DND-41 (cell line): ENCODE measurements around the gene RAD23A.
A peak's percentile ranks its signal among the peaks of the same experiment; 100 is the strongest.
"Not testable (repeated sequence)": the region's sequence is repeated elsewhere in the genome, so short reads cannot be mapped to it uniquely, and the experiment has no call there.

Source experiments
- ATAC-seq: fragments of 200-7000 bp; cut with Tn5 transposase; 3 replicates; pipeline ENCODE4 v1.9.1; 2021; ENCODE audit warnings: low read depth; ENCODE audit not compliant: insufficient read depth
- DNase-seq: peaks from one replicate; pipeline ENCODE4 v3.0.0-alpha.2; 2020
- H2AFZ ChIP-seq: 2 replicates; pipeline ENCODE4 v1.6.0; 2012; ENCODE audit warnings: low read depth, low read length
- H3K27ac ChIP-seq: 2 replicates; pipeline ENCODE4 v1.5.1; 2012; ENCODE audit warnings: low read length, inconsistent platforms
- H3K27me3 ChIP-seq: fragments of 200-600 bp; sonication (generic); 2 replicates; pipeline ENCODE4 v1.6.0; 2012; ENCODE audit warnings: low read length, mild to moderate bottlenecking, inconsistent platforms; ENCODE audit not compliant: insufficient read depth, poor library complexity
- H3K36me3 ChIP-seq: 2 replicates; pipeline ENCODE4 v1.5.1; 2012; ENCODE audit warnings: low read length, inconsistent platforms; ENCODE audit not compliant: insufficient read depth
- H3K4me1 ChIP-seq: 2 replicates; pipeline ENCODE4 v1.5.1; 2012; ENCODE audit warnings: mild to moderate bottlenecking, low read length; ENCODE audit not compliant: insufficient read depth
- H3K4me2 ChIP-seq: 2 replicates; pipeline ENCODE4 v1.6.0; 2012; ENCODE audit warnings: mild to moderate bottlenecking, moderate library complexity, low read length, inconsistent platforms; ENCODE audit not compliant: insufficient read depth
- H3K4me3 ChIP-seq, 2 experiments: fragments of 200-600 bp in 1 of 2; shearing (Covaris generic) in 1 of 2; 2 replicates each; pipeline ENCODE4 v1.5.1; 2012 to 2016; ENCODE audit warnings: inconsistent platforms in 2 of 2, low read length in 2 of 2, mild to moderate bottlenecking in 2 of 2, low read depth in 1 of 2, moderate library complexity in 1 of 2
- H3K79me2 ChIP-seq: 2 replicates; pipeline ENCODE4 v1.6.0; 2012; ENCODE audit warnings: low read length, inconsistent platforms; ENCODE audit not compliant: insufficient read depth
- H3K9ac ChIP-seq: 2 replicates; pipeline ENCODE4 v1.6.0; 2012; ENCODE audit warnings: low read depth, mild to moderate bottlenecking, inconsistent platforms, low read length, moderate library complexity
- H3K9me3 ChIP-seq: 2 replicates; pipeline ENCODE4 v1.5.1; 2012; ENCODE audit warnings: low read length, moderate library complexity, mild to moderate bottlenecking, inconsistent platforms; ENCODE audit not compliant: insufficient read depth, severe bottlenecking
- H4K20me1 ChIP-seq: 2 replicates; pipeline ENCODE4 v1.6.0; 2012; ENCODE audit warnings: low read length; ENCODE audit not compliant: insufficient read depth
- EZH2 ChIP-seq: IDR thresholded peaks from 3 replicates; pipeline ENCODE4 v1.6.1; 2012; ENCODE audit warnings: borderline replicate concordance, low read depth, mild to moderate bottlenecking, moderate library complexity, low read length, inconsistent platforms; ENCODE audit not compliant: severe bottlenecking
- TF ChIP-seq, protein P1 (sequence below): IDR thresholded peaks from 2 replicates; pipeline ENCODE4 v1.5.1; 2012; ENCODE audit warnings: borderline replicate concordance, low read length, moderate library complexity, mild to moderate bottlenecking; ENCODE audit not compliant: poor library complexity, severe bottlenecking; ENCODE audit errors: extremely low read depth

The RAD23A gene

GRCh38 chr19:12954612-12954962 lies 8.9 kb downstream of the RAD23A start:
- DNase-seq, result no peak
- Histone ChIP-seq H3K27me3 (no peaks in the 10 kb centered on the region), H3K27ac (peak overlapping the region; percentile 43; the same call in 1 of the 2 replicates)

DNA sequence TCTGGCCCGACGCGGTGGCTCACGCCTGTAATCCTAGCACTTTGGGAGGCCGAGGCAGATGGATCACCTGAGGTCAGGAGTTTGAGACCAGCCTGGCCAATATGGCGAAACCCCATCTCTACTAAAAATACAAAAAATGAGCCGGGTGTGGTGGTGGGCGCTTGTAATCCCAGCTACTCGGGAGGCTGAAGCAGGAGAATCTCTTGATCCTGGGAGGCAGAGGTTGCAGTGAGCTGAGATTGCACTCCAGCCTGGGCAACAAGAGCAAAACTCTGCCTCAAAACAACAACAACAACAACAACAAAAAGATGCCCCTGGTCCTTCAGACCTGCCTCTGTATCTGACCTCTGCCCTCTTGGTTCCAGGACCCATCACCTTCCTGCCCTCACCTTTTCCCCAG lies 9.9 kb downstream of the RAD23A start:
- not testable (repeated sequence) for ATAC-seq, H3K27me3 ChIP-seq, H3K9me3 ChIP-seq, H2AFZ ChIP-seq, DNase-seq
- H3K4me2 ChIP-seq, result peak overlapping the region; percentile 82
- peaks cover 21% of the 10 kb centered on the region for H4K20me1 ChIP-seq
- peak overlapping the region; percentile 87 for H3K27ac ChIP-seq
- peaks cover 57% of the 10 kb centered on the region for H3K36me3 ChIP-seq
- H3K79me2 ChIP-seq, result peaks cover 67% of the 10 kb centered on the region
- peaks cover 49% of the 10 kb centered on the region for H3K4me1 ChIP-seq
- peak overlapping the region; percentile 79 to 98; a peak in 3 of 4 replicates for H3K4me3 ChIP-seq
- H3K9ac ChIP-seq, result peak overlapping the region; percentile 92

More at GRCh38 chr19:12954612-12954962, 8.9 kb downstream of the RAD23A start:
- peaks cover 67% of the 10 kb centered on the region for H3K36me3 ChIP-seq
- H4K20me1 ChIP-seq, result peaks cover 25% of the 10 kb centered on the region
- H3K9ac ChIP-seq, result peak overlapping the region; percentile 14; the same call in 1 of the 2 replicates
- TF ChIP-seq EZH2, result no peak
- TF ChIP-seq, protein P1, sequence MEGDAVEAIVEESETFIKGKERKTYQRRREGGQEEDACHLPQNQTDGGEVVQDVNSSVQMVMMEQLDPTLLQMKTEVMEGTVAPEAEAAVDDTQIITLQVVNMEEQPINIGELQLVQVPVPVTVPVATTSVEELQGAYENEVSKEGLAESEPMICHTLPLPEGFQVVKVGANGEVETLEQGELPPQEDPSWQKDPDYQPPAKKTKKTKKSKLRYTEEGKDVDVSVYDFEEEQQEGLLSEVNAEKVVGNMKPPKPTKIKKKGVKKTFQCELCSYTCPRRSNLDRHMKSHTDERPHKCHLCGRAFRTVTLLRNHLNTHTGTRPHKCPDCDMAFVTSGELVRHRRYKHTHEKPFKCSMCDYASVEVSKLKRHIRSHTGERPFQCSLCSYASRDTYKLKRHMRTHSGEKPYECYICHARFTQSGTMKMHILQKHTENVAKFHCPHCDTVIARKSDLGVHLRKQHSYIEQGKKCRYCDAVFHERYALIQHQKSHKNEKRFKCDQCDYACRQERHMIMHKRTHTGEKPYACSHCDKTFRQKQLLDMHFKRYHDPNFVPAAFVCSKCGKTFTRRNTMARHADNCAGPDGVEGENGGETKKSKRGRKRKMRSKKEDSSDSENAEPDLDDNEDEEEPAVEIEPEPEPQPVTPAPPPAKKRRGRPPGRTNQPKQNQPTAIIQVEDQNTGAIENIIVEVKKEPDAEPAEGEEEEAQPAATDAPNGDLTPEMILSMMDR, result no peak
- peaks cover 49% of the 10 kb centered on the region for H3K4me1 ChIP-seq
- peaks cover 73% of the 10 kb centered on the region for H3K79me2 ChIP-seq
- peak overlapping the region; percentile 82 for H3K4me2 ChIP-seq
- no peak overlapping the region for H2AFZ ChIP-seq
- no peaks in the 10 kb centered on the region for H3K9me3 ChIP-seq
- H3K4me3 ChIP-seq, result peak overlapping the region in 1 of 2 experiments; percentile 12; a peak in 1 of 4 replicates
- no peak for ATAC-seq

GRCh38 chr19:12955996-12956395 lies 10.3 kb downstream of the RAD23A start:
- H3K36me3 ChIP-seq, result peaks cover 52% of the 10 kb centered on the region
- no peaks in the 10 kb centered on the region for H3K27me3 ChIP-seq
- H2AFZ ChIP-seq, result 0 out of 2 replicates have a peak overlapping the region, but pooled peaks have one; percentile 98
- peak overlapping the region; percentile 79 to 98 for H3K4me3 ChIP-seq
- TF ChIP-seq, protein P1, result no peak
- no peak for TF ChIP-seq EZH2
- no peaks in the 10 kb centered on the region for H3K9me3 ChIP-seq
- peak overlapping the region; percentile 87 for H3K27ac ChIP-seq
- H3K9ac ChIP-seq, result peak overlapping the region; percentile 92
- H3K4me1 ChIP-seq, result peaks cover 49% of the 10 kb centered on the region
- H3K79me2 ChIP-seq, result peaks cover 63% of the 10 kb centered on the region
- peak overlapping the region; percentile 82 for H3K4me2 ChIP-seq
- no peak for DNase-seq
- peaks cover 21% of the 10 kb centered on the region for H4K20me1 ChIP-seq
- ATAC-seq, result no peak

DNA sequence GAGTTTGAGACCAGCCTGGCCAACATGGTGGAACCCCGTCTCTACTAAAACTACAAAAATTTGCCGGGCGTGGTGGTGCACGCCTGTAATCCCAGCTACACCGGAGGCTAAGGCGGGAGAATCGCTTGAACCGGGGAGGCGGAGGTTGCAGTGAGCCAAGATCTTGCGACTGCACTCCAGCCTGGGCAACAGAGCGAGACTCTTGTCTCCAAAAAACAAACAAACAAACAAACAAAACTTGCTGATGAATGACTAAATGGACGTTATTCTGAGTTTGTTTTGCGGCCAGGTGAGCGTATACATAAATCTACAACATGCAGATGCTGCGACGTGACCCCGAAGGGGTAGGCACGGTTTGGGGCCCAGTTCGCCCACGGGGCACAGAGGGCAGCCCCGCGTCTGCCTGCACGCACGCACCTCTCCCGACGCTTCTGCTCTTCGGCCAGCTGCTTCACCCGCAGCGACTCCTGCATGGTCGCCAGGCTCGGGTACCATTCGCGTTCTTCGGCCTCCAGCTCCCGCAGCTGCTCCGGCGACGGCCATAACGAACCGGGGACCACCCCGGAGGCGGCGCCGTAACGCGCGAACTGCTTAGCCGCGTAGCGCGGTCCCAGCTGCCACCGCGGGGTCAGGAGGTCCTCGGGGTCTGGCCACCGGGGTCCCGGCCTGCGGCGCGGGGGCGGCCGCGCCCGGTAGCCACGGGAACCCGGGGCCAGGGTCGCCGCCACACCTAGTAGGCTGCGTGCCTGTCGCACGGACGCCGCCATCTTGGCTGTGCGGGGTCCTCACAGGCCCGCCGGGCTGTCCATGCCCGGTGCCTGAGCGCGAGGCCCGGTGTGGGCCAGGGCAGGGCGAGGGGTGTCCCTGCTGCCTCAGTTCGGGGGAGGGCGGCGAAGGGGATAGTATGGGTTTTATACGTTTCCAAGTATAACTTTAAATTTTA lies 11.1 kb downstream of the RAD23A start, which contains the start of gene GADD45GIP1:
TSS of gene GADD45GIP1 (minus strand) at position 778 of the 943 bp plus-strand sequence. CDS start at position 767, 11 bp downstream.
- no peaks in the 10 kb centered on the region for H3K27me3 ChIP-seq
- H3K27ac ChIP-seq, result peak within 1 kb of the TSS; percentile 87
- TF ChIP-seq, protein P1, result no peak
- no peak for TF ChIP-seq EZH2
- peaks cover 47% of the 10 kb centered on the region for H3K36me3 ChIP-seq
- peak within 1 kb of the TSS; percentile 98 for H2AFZ ChIP-seq
- H4K20me1 ChIP-seq, result peaks cover 21% of the 10 kb centered on the region
- peak within 1 kb of the TSS; percentile 82 for H3K4me2 ChIP-seq
- peak; percentile 88 for DNase-seq
- peak within 1 kb of the TSS; percentile 79 to 98 for H3K4me3 ChIP-seq
- peaks cover 49% of the 10 kb centered on the region for H3K4me1 ChIP-seq
- no peaks in the 10 kb centered on the region for H3K9me3 ChIP-seq
- peak within 1 kb of the TSS; percentile 92 for H3K9ac ChIP-seq
- peak; percentile 91 for ATAC-seq
- peaks cover 59% of the 10 kb centered on the region for H3K79me2 ChIP-seq

DNA sequence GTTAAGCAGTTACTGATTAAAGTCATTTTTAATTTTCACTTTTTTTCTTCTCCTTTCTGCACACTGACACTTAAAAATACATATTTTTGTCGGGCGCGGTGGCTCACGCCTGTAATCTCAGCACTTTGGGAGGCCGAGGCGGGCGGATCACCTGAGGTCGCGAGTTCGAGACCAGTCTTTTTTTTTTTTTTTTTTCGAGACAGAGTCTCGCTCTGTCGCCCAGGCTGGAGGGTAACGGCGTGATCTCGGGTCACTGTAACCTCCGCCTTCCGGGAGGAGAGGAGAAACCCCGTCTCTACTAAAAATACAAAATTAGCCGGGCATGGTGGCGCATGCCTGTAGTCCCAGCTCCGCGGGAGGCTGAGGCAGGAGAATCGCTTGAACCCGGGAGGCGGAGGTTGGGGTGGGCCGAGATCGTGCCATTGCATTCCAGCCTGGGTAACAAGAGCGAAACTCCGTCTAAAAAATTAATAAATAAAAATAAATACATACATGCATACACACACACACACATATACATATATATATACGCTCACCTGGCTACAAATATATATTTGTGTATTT lies 11.8 kb downstream of the RAD23A start:
- H3K79me2 ChIP-seq, result peaks cover 52% of the 10 kb centered on the region
- H3K4me2 ChIP-seq, result peak overlapping the region; percentile 82
- not testable (repeated sequence) for ATAC-seq, H3K9me3 ChIP-seq, DNase-seq, H3K27me3 ChIP-seq
- peak overlapping the region; percentile 87 for H3K27ac ChIP-seq
- H3K4me3 ChIP-seq, result peak overlapping the region; percentile 79 to 98
- H3K4me1 ChIP-seq, result peaks cover 47% of the 10 kb centered on the region
- H3K9ac ChIP-seq, result peak overlapping the region; percentile 92
- peaks cover 39% of the 10 kb centered on the region for H3K36me3 ChIP-seq
- H2AFZ ChIP-seq, result peak overlapping the region; percentile 98
- H4K20me1 ChIP-seq, result peaks cover 21% of the 10 kb centered on the region
